GM19328 (cell line): ENCODE results near the gene NPHP3.
"Not testable (repeated sequence)": the region's sequence is repeated elsewhere in the genome, so short reads cannot be mapped to it uniquely, and the experiment has no call there.

Experiments
- ATAC-seq: cut with Tn5 transposase; IDR thresholded peaks from one replicate; pipeline ENCODE4 v1.9.1; 2021; ENCODE audit warnings: mild to moderate bottlenecking, moderate library complexity; ENCODE audit not compliant: unreplicated experiment

Gene NPHP3

GRCh38 chr3:132643366-132643765 lies 78.8 kb downstream of the NPHP3 start:
- ATAC-seq: no peak

- ATAC-seq: no peak
Measured at GRCh38 chr3:132642539-132642847, 79.7 kb downstream of the NPHP3 start.

- no peak for ATAC-seq
Measured at GRCh38 chr3:132641837-132642538, 80.2 kb downstream of the NPHP3 start.

- ATAC-seq: not testable (repeated sequence)
Measured at GRCh38 chr3:132641427-132641826, 80.8 kb downstream of the NPHP3 start.

- ATAC-seq: no peak
Measured at GRCh38 chr3:132638706-132639105, 83.5 kb downstream of the NPHP3 start.

GRCh38 chr3:132637590-132637989 lies 84.6 kb downstream of the NPHP3 start:
- no peak for ATAC-seq

- ATAC-seq: no peak
Measured at GRCh38 chr3:132635052-132635451, 87.2 kb downstream of the NPHP3 start.
